ENCODE results near the gene CDHR4.
A peak's percentile ranks its signal among the peaks of the same experiment; 100 is the strongest.
"Not testable (repeated sequence)": the region's sequence is repeated elsewhere in the genome, so short reads cannot be mapped to it uniquely, and the experiment has no call there.

The CDHR4 gene

GRCh38 chr3:49803465-49804140 is 3.9 kb upstream of the CDHR4 start:
- peak; percentile 52 for DNase-seq (ENCODE audit: low spot score)

- DNase-seq (ENCODE audit: low spot score): peak; percentile 95
Measured at GRCh38 chr3:49802719-49803464, 3.2 kb upstream of the CDHR4 start, which contains the start of gene INKA1. INKA1 (plus strand) TSS chr3:49803261; CDS start chr3:49803393, 132 bp downstream.

- no peak for DNase-seq (ENCODE audit: low spot score)
Measured at GRCh38 chr3:49801160-49801559, 1.5 kb upstream of the CDHR4 start.

- no peak for DNase-seq (ENCODE audit: low spot score)
Measured at GRCh38 chr3:49799105-49799504, 568 bp downstream of the CDHR4 start.

- DNase-seq (ENCODE audit: low spot score): no peak
Measured at GRCh38 chr3:49794926-49795905, 4.5 kb downstream of the CDHR4 start.

- no peak for DNase-seq (ENCODE audit: low spot score)
Measured at GRCh38 chr3:49794431-49794830, 5.2 kb downstream of the CDHR4 start.

GRCh38 chr3:49793486-49794085 is 6.1 kb downstream of the CDHR4 start:
- DNase-seq (ENCODE audit: low spot score): no peak

- no peak for DNase-seq (ENCODE audit: low spot score)
Measured at GRCh38 chr3:49792371-49793150, 7.1 kb downstream of the CDHR4 start.

- no peak for DNase-seq (ENCODE audit: low spot score)
Measured at GRCh38 chr3:49791571-49791970, 8.1 kb downstream of the CDHR4 start.

GRCh38 chr3:49790626-49791411 is 8.9 kb downstream of the CDHR4 start:
- no peak for DNase-seq (ENCODE audit: low spot score)

GRCh38 chr3:49788056-49788455 is 11.6 kb downstream of the CDHR4 start:
- no peak for DNase-seq (ENCODE audit: low spot score)

GRCh38 chr3:49787536-49787935 is 12.1 kb downstream of the CDHR4 start:
- no peak for DNase-seq (ENCODE audit: low spot score)

GRCh38 chr3:49787182-49787464 is 12.6 kb downstream of the CDHR4 start:
- DNase-seq (ENCODE audit: low spot score): no peak

- peak; percentile 100 for DNase-seq (ENCODE audit: low spot score)
Measured at GRCh38 chr3:49786357-49787181, 13.1 kb downstream of the CDHR4 start, which contains the start of gene IP6K1. IP6K1 (minus strand) TSS chr3:49786542; CDS start chr3:49748040, 38,502 bp downstream.

- no peak for DNase-seq (ENCODE audit: low spot score)
Measured at GRCh38 chr3:49785565-49786356, 13.9 kb downstream of the CDHR4 start.

GRCh38 chr3:49782277-49782676 is 17.4 kb downstream of the CDHR4 start:
- not testable (repeated sequence) for DNase-seq (ENCODE audit: low spot score)

GRCh38 chr3:49781415-49782199 is 18.1 kb downstream of the CDHR4 start:
- no peak for DNase-seq (ENCODE audit: low spot score)

- DNase-seq (ENCODE audit: low spot score): not testable (repeated sequence)
Measured at GRCh38 chr3:49780975-49781365, 18.7 kb downstream of the CDHR4 start.
